DMS53 treated with DMSO at 0.1 percent for 48 hours (cell line): ENCODE data around the gene ZNRF3.
"Not testable (repeated sequence)": the region's sequence is repeated elsewhere in the genome, so short reads cannot be mapped to it uniquely, and the experiment has no call there.

ENCODE experiments used
- DNase-seq: peaks from one replicate; lab custom pipeline; 2025; ENCODE audit not compliant: unreplicated experiment; lab: John Stamatoyannopoulos, UW

ZNRF3 gene

DNA sequence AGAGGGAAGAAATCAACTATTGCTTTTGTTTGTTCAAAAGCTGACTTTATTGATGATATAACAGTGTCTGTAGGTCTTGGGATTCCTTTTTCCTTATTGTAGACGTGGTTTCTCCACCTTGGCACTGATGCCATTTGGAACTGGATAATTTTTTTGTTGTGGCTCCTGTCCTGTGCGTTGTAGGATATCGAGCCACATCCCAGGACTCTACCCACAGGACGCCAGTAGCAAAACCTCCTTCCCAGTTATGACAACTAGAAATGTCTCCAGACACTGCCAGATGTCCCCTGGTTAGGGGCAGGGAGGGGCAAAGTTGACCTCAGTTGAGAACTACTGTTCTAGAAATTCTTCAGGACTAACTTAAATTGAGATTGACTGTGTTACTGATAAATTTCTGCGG, 45.8 kb downstream of the ZNRF3 start:
- DNase-seq, result no peak

DNA sequence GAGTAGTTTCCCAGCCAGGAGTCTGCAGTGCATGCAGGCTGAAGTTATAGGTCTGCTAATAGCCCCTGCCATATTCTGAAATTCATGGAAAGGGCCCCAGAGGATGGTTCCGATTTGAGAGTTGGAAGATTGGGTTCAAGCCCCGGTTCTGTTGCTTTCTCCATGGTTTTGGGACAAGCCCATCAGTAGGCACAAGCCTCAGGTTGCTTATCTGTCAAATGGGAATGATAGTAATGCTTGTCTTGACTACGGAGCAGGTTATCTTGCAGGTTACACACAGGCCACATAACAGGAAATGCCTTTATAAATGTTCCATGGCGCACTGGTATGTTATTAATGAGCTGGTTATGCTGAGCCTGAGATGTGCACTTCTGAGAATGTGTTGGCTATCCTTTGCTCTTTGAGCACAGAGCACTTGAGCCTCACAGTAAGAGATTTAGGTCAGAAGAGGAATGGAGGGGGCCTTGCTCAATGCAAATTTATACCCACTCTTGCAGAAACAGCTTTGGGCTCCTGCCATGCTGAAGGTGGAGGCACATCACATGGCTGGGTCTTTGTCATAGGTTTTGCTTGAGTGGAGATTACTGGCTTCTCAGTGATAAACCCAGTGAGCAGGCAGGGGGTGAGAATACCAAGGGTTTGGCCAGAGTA, 47.1 kb downstream of the ZNRF3 start:
- no peak for DNase-seq

DNA sequence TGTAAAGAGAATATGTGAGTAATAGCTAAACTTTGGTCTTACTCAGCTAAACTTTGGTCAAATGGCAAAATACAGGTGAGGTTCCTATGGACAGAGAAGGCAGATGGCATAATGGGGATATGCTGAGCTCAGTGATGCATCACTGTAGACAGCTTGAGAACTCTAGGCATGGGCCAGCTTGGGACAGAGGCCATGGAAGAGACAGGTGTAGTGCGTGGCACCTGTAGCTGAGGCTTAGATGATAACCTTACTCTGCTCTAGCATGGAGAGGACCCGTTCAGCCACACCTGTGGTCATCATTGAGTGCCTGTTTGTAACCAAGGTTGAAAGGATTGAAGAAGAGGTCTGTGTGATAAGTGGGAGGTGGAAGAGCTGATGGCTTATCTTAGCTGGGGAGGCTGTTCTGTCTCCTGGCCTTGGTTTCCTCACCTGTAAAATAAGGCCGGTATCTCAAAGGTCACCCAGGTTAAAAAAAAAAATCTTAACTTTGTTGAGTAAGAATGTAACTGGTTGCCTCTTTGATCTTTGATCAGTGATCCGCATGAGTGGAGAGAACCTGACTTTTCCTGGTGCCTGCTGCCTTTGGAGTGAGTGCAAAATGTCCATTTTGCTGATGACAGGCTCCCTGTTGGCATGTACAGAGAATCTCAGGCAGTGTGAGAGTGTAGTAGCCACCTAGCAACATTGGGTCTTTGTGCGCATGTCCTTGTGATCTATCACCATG, 48.6 kb downstream of the ZNRF3 start:
- no peak for DNase-seq

DNA sequence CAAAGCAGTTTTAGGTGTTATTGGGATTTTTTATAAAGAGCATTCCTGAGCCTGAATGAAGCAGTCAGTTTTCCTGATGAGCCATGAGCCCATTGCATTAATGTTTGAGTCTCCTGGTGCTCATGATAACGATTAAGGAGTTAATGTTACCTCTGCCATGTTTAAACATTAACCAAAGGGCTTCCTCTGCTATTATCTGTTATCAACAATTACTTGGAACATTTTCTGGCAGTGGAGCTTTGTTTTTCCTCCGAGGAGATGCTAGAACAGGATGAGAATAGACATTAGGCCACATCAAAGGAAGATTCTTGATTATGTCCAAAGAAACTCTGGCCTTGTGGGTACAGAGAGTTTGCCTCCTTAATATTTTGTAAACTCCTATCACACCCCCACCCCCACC, 49.9 kb downstream of the ZNRF3 start:
- no peak for DNase-seq

DNA sequence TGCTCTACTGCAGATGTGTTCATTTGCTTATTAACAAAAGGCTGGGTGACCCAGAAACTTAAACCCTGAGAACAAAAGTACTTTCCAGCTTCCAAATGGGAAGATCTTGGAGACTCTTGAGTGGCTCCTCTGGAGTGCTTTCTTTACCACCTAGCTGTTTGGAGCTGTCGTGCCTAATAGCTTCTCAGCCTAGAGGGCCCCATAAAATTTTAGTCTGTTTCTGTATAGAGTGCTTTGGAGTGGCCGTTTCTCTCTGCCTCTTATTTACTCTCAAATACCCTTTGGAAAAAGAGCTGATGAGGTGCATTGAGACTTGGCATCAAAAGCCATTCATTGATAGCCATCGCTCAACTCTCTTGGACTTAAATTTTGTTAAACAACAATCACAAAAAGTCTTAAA, 50.7 kb downstream of the ZNRF3 start:
- no peak for DNase-seq

DNA sequence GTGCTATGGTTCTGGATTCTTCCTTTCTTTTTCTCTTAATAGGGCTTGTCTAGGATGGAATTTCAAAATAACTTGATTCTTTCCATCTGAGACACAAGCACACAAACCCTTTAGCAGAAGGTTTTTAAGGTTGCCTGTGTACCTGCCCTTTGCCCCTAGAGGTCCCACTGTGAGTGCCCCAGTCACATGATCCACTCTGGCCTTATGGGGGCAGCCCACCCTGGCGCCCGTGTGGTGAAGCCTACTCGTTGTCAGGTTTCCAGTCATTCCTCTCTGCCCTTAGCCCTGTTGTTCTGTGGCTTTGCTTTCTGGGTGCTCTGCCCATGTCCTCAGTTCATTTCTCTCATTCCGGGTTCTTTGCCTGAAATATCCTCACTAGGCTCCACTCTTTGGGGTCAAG, 51.8 kb downstream of the ZNRF3 start:
- no peak for DNase-seq

DNA sequence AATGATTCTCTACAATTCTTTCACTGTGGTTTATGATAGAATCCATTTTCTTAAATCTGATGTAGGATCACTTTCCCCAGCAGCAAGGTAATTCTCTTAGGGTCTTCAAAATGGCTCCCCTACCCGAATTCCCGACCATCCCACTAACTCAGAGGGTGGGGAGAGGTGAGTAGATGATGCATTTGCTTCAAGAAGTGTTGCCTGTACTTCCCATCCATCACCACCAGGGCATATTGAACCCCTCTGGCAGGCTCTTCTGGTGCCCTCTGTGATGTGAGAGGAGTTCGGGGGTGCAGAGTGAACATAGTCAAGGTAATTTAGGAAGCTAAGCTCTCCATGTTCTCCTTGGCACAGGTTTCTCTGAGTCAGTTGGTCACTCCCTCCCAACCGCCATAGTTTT, 52.3 kb downstream of the ZNRF3 start:
- no peak for DNase-seq

DNA sequence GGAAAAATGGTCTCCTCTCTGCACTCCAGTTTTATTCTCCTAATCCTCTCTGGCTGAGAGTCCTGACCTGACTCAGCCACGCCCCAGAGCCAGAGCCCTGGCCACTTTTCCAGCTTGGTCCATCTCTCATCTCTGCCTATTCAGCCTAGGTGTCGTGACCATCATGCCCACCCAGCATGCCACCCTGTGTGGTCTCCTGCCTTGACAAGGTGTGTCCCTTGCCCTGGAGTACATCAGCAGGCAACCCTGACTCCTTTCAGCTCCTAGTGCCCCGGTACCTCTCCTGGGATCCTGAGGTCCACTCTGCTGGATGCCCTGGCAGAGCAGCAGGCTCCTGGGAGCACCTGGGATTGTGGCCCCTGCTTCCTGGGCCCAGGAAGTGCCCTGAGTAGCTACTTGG, 52.8 kb downstream of the ZNRF3 start:
- no peak for DNase-seq

DNA sequence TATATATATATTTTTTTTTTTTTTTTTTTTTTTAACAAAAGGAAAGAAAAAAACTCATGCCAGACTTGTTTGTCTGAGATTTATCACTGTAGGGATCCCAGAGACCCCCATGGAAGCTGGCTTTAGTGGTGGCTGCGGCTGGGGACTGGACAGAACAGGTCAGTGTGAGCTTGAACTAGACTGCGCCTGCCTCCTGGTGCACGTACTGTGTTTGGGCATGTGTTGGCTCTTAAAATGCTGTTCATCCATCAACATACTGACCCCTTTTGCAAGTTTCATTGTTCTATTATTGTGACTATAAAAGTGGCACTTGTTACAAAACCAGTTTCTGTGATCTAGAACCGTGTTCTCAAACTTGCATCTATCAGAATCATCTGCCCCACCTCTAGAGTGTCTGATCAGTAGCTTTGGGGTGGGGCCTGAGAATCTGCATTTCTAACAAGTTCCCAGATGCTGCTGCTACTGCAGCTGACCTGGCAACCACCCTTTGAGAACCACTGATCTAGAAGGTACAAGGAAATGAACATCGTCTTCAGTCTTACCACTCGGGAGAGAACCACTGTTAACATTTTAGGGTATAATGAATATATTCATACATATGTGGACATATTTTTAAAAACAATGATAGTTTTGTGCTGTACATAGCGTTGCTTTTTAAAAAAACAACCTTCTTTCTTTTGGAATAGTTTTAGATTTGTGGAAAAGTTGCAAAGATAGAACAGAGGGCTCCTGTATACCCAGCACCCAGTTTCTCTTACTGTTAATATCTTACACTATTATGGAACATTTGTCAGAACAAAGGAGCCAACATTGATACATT, 54.0 kb downstream of the ZNRF3 start:
- no peak for DNase-seq

DNA sequence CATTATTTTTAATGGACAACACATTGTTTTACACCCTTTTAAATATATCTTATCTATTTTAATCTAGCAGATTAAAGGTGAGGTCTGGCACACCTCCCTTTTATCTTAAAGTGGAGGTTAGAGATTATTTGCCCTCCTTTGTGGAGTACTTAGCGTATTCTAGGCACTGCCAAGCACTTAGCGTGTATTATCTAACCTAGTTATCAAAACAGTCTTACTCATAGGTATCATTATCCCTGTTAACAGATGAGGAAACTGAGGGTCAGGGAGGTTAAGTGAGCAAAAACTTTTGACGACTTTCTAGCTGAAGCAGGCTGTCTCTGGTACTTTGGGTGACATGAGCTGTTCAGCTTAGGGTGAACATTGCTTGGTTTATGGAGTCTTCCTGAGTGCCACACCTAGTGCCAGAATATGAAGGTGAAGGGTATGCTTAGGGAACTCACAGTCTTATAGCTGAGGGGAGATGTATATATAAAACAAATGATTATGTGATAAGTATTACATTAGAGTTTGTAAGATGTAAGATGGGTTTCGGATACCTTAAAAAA, 55.0 kb downstream of the ZNRF3 start:
- no peak for DNase-seq

DNA sequence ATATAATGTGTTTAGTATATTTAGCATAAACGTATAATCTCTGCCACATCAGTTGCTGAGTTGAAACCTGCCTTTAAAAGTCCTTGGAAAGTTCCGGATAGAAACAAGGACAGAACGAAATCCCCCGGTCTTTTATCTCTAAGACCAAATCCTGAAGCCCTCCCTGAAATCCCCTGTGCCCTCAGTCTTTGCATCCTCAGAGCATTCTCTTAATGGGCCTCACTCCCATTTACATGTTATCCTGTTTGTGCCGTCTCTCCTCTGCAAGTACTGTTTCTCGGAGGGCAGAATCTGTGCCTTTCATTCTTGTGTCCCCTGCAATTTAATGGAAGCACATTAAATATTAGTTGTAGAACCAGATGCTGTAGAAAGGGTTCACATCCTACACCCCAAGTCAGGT, 56.0 kb downstream of the ZNRF3 start:
- no peak for DNase-seq

DNA sequence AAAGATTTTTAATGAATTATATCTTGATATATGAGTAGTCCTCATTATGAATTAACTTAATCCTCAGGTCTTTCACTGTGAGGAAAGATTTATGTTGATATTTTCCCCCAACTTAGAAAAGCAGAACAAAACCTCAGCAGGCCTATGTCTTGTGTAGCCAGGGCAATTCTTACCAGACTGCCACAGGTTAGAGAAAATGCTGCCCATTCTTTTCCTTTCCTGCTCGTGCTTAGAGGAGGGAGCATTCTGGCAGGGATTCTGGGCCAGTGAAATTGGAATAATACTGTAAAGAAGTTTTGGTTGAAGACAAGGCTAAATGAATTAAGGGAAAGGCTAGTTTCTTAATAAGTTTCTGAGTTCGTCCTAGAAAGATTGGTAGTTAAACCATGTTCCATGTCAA, 56.6 kb downstream of the ZNRF3 start:
- no peak for DNase-seq

DNA sequence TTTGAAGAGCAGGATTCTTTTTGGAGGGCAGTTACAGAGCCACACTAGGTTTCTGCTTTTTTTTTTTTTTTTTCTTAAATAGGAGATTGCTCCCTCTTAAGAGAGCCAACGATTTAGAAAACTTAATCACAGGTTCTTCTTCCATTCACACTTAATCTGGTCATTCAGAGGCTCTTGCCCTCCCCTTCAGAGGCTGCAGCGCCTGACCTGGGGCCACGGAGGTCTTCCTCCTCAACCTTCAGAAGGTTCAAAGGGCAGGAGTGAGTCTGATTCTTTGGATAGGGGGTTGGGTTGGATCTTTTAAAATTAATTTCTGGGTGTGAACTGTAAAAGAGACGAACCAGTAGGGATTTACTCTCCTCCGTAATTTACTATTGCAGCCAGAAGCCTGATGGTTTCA, 57.1 kb downstream of the ZNRF3 start:
- DNase-seq, result no peak

DNA sequence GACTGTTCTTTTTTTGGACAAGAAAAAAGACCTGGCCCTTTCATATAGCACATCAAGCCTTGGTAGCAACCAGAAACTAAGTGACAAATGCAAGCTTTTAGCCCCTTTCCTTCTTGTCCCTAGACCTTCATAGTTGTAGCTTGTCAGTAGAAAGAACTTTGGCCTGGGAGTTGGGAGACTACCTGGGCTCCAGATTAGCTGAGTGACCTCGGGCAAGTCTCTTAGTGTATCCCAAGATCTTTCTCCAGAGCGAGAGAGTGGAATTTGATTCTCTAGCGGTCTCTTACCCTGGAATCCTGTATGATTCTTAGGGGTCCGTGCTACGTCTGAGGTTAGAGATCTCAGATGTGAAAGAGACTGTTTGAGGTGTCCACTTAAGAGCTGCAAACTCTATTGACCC, 59.0 kb downstream of the ZNRF3 start:
- no peak for DNase-seq

DNA sequence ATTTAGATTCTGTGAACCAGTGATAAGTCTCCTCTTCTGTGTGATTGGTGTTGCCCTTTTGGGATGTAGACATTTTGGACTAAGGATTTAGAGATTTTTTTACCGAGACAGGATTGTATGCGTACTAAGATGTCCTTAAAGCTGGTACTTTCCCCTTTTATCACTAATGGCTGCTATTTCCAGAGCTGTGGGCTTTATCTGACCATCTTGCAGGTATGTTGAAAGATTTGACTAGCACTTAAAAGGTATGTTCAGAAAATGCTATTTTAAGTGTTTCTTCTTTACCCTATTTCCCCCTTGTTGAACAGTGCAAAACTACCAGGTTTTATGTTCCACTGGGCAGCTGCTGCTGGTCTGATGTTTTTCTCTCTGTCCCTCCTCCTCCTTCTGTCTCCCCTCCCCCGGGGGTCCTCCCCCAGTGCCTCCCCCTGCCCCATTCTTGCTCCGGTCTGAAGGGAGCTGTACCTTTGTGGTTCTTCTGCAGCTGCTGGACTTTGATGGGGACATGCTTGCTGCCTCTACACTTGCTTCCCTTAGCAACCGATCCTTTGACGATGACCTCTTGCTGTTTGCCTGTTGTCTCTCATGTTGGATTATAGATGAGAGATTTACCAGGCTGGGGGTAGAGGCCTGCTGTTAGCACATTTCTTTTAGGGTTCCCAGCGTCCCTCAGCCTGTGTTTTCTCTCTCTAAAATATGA, 59.6 kb downstream of the ZNRF3 start:
- DNase-seq, result no peak

DNA sequence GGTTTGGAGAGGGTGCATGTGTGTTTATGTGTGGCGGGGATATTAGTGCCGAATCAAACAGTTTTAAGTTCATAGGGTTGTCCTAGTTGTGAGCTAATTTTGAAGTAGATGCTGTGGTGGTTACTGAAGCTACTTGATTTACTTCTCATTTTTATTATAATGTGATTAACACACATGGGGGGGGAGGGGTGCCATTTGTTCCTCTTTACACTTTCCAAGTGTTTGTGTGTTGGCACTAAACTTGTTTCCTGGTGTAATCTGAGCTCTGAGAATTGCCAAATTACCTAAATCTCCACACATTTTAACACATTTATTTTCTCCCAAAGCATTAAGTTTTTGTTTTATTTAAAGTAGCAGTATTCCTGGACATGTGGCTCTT, 60.1 kb downstream of the ZNRF3 start:
- no peak for DNase-seq

DNA sequence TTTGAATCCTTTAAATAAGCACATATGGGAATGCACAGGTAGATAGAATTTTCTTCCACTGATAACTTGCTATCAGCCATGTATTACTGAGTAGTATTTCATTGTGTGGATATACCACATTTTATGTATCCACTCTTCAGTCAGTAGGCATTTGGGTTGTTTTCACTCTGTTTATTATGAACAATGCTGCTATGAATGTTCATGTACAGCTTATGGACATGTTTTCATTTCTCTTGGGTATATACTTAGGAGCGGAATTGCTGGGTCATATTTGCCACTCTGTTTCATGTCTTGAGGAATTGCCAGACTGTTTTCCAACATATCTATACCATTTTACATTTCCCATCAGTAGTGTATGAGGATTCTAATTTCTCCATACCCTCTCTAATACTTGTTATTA, 63.8 kb downstream of the ZNRF3 start:
- no peak for DNase-seq

DNA sequence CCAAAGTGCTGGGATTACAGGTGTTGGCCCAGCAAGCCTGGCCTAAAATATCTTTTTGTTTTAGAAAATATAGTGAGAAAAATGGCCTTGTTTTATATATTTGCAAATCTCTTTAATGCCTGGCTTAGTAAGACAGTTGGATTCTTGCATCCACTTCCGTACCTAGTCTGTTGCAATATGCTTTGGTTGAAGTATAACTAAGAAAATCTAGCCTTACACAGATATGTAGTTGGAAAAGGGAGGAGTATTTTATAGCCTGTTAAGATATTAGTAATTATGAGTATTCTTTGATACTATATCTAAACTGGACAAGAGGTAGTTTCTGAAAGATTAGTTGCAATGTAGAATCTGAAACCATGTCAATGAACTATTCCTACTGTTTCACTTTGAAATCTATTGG, 65.1 kb downstream of the ZNRF3 start:
- DNase-seq, result no peak

DNA sequence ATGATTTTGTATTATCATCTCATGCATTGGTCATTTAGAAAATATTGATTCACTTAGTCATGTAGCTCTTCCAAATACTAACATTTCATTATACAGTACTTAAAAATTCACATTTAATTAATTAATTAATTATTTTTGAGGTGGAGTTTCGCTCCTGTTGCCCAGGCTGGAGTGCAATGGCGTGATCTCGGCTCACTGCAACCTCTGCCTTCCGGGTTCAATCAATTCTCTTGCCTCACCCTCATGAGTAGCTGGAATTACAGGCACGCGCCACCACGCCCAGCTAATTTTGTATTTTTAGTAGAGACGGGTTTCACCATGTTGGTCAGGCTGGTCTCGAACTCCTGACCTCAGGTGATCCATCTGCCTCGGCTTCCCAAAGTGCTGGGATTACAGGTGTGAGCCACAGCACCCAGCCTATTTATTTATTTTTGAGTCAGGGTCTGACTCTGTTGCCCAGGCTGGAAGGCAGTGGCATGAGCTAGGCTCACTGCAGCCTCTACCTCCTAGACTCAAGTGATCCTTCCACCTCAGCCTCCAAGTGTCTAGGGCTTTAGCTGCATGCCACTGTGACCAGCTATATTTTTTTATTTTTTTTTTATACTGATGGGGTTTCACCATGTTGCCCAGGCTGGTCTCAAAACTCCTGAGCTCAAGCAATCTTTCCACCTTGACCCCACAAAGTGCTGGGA, 65.6 kb downstream of the ZNRF3 start:
- not testable (repeated sequence) for DNase-seq

DNA sequence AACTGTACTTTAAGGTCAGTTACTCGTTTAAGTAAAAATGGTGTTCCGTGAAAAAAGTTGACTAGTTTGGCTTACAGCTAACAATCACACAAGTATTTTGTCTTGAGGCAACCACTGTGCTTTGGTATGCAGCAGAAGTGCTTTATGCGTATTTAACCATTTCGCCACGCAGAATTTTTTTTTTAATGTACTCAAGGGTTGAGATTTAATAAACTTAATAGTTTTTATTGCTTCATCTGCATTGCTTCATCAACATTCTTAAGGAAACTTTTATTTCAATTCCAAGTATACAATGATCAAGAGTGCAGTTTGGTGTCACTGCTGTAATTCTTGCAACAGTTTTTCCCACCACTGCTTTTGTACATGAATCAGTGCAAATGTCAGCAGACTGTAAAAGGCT, 66.4 kb downstream of the ZNRF3 start:
- no peak for DNase-seq
